Measurements from ENCODE around the gene RAB11FIP4. TPM values are rescaled to one million over a fixed set of nuclear protein-coding genes. Genes with fewer than 3 reads are reported as not detected.

RAB11FIP4 gene
- total RNA-seq, 1 donor from 2014 or later, result 7.6 TPM

- peak; percentile 45 for ATAC-seq
- DNase-seq (ENCODE audit: low spot score), result no peak
- intact Hi-C loops (cut with DNase I), result no loop called here
These were observed 157.6 kb downstream of the RAB11FIP4 start for GRCh38 chr17:31549121-31549524.

GRCh38 chr17:31549525-31550388 is 158.3 kb downstream of the RAB11FIP4 start:
- intact Hi-C loops (cut with DNase I), result no loop called here
- peak; percentile 97 for ATAC-seq
- peak; percentile 95 for DNase-seq (ENCODE audit: low spot score)

- intact Hi-C loops (cut with DNase I), result no loop called here
- ATAC-seq (no peak), DNase-seq (ENCODE audit: low spot score) (no peak)
These were observed 159.0 kb downstream of the RAB11FIP4 start for GRCh38 chr17:31550389-31551056.

- DNase-seq (ENCODE audit: low spot score), result no peak
- no peak for ATAC-seq
- intact Hi-C loops (cut with DNase I), result no loop called here
These were observed 161.1 kb downstream of the RAB11FIP4 start for GRCh38 chr17:31552568-31552967.

GRCh38 chr17:31553506-31553905 is 162.0 kb downstream of the RAB11FIP4 start:
- no peak for ATAC-seq

GRCh38 chr17:31554930-31555329 is 163.5 kb downstream of the RAB11FIP4 start:
- DNase-seq (ENCODE audit: low spot score), result no peak
- no peak for ATAC-seq
- intact Hi-C loops (cut with DNase I), result no loop called here

More at GRCh38 chr17:31553506-31553905, 162.0 kb downstream of the RAB11FIP4 start:
- no peak for DNase-seq (ENCODE audit: low spot score)
- intact Hi-C loops (cut with DNase I), result no loop called here

- intact Hi-C loops (cut with DNase I), result no loop called here
- DNase-seq (ENCODE audit: low spot score) (no peak), ATAC-seq (no peak)
These were observed 165.6 kb downstream of the RAB11FIP4 start for GRCh38 chr17:31556969-31557645.

- peak; percentile 80 for ATAC-seq
- DNase-seq (ENCODE audit: low spot score), result peak; percentile 89
- intact Hi-C loops (cut with DNase I), result loop anchor here (2.0 kb wide), 1 partner anchor 284 kb away; no protein-coding TSS in a partner anchor
These were observed 167.5 kb downstream of the RAB11FIP4 start for GRCh38 chr17:31558748-31559583.

- intact Hi-C loops (cut with DNase I), result loop anchor here (2.0 kb wide), 1 partner anchor 283 kb away; no protein-coding TSS in a partner anchor
- no peak for DNase-seq (ENCODE audit: low spot score)
- ATAC-seq, result peak; percentile 43
These were observed 168.4 kb downstream of the RAB11FIP4 start for GRCh38 chr17:31559584-31560501.

- DNase-seq (ENCODE audit: low spot score) (no peak), ATAC-seq (peak; percentile 15)
- intact Hi-C loops (cut with DNase I), result no loop called here
These were observed 169.3 kb downstream of the RAB11FIP4 start for GRCh38 chr17:31560616-31561235.

- ATAC-seq (no peak), DNase-seq (ENCODE audit: low spot score) (no peak)
- intact Hi-C loops (cut with DNase I), result no loop called here
These were observed 170.2 kb downstream of the RAB11FIP4 start for GRCh38 chr17:31561469-31562375.

GRCh38 chr17:31562376-31562840 is 170.9 kb downstream of the RAB11FIP4 start:
- no peak for DNase-seq (ENCODE audit: low spot score)
- no peak for ATAC-seq
- intact Hi-C loops (cut with DNase I), result no loop called here

GRCh38 chr17:31564291-31564690 is 172.8 kb downstream of the RAB11FIP4 start:
- ATAC-seq (no peak), DNase-seq (ENCODE audit: low spot score) (no peak)
- intact Hi-C loops (cut with DNase I), result no loop called here

GRCh38 chr17:31564883-31565301 is 173.4 kb downstream of the RAB11FIP4 start:
- ATAC-seq (peak; percentile 37), DNase-seq (ENCODE audit: low spot score) (no peak)
- intact Hi-C loops (cut with DNase I), result no loop called here

GRCh38 chr17:31565652-31566051 is 174.2 kb downstream of the RAB11FIP4 start:
- no peak for DNase-seq (ENCODE audit: low spot score)
- intact Hi-C loops (cut with DNase I), result no loop called here
- ATAC-seq, result no peak

Measured in sciatic nerve (tissue), 2 donors.